GM12801 (cell line): ENCODE measurements around the gene KCNIP3.

Source experiments
- CTCF ChIP-seq: IDR thresholded peaks from one replicate; pipeline ENCODE4 v1.5.1; 2011; ENCODE audit warnings: control low read depth; ENCODE audit not compliant: insufficient read length; ENCODE audit errors: extremely low read depth

Gene KCNIP3

GRCh38 chr2:95307036-95307435, 9.9 kb downstream of the KCNIP3 start:
- TF ChIP-seq CTCF = no peak

GRCh38 chr2:95307878-95308277, 10.7 kb downstream of the KCNIP3 start:
- no peak for TF ChIP-seq CTCF

GRCh38 chr2:95308426-95308990, 11.4 kb downstream of the KCNIP3 start:
- TF ChIP-seq CTCF = no peak

GRCh38 chr2:95309599-95309998, 12.5 kb downstream of the KCNIP3 start:
- no peak for TF ChIP-seq CTCF

GRCh38 chr2:95310216-95310615, 13.1 kb downstream of the KCNIP3 start:
- TF ChIP-seq CTCF = no peak

- no peak for TF ChIP-seq CTCF
Observed at GRCh38 chr2:95310651-95311050, 13.5 kb downstream of the KCNIP3 start.

GRCh38 chr2:95311815-95312542, 14.8 kb downstream of the KCNIP3 start:
- TF ChIP-seq CTCF = no peak
